ENCODE data around the gene PHC3.
"Not testable (repeated sequence)": the region's sequence is repeated elsewhere in the genome, so short reads cannot be mapped to it uniquely, and the experiment has no call there.

The PHC3 gene

GRCh38 chr3:170195759-170196158, 14.2 kb upstream of the PHC3 start:
- not testable (repeated sequence) for DNase-seq (ENCODE audit: low read depth, low spot score)

- no peak for DNase-seq (ENCODE audit: low read depth, low spot score)
These were observed 8.1 kb upstream of the PHC3 start for GRCh38 chr3:170189398-170190256.

GRCh38 chr3:170180079-170180907, 1.2 kb downstream of the PHC3 start:
- DNase-seq (ENCODE audit: low read depth, low spot score), result peak; percentile 26

GRCh38 chr3:170179432-170179831, 2.1 kb downstream of the PHC3 start:
- DNase-seq (ENCODE audit: low read depth, low spot score), result no peak

- no peak for DNase-seq (ENCODE audit: low read depth, low spot score)
These were observed 2.9 kb downstream of the PHC3 start for GRCh38 chr3:170178651-170179050.

- no peak for DNase-seq (ENCODE audit: low read depth, low spot score)
These were observed 10.0 kb downstream of the PHC3 start for GRCh38 chr3:170171563-170171962.

- DNase-seq (ENCODE audit: low read depth, low spot score), result no peak
These were observed 16.8 kb downstream of the PHC3 start for GRCh38 chr3:170164717-170165116.

- no peak for DNase-seq (ENCODE audit: low read depth, low spot score)
These were observed 17.4 kb downstream of the PHC3 start for GRCh38 chr3:170163956-170164645.

GRCh38 chr3:170162630-170163029, 18.9 kb downstream of the PHC3 start:
- DNase-seq (ENCODE audit: low read depth, low spot score), result peak; percentile 39

GRCh38 chr3:170162052-170162451, 19.5 kb downstream of the PHC3 start:
- no peak for DNase-seq (ENCODE audit: low read depth, low spot score)

GRCh38 chr3:170159933-170160332, 21.6 kb downstream of the PHC3 start:
- no peak for DNase-seq (ENCODE audit: low read depth, low spot score)

- DNase-seq (ENCODE audit: low read depth, low spot score), result no peak
These were observed 22.1 kb downstream of the PHC3 start for GRCh38 chr3:170159459-170159858.

GRCh38 chr3:170155604-170156003, 25.9 kb downstream of the PHC3 start:
- no peak for DNase-seq (ENCODE audit: low read depth, low spot score)

- no peak for DNase-seq (ENCODE audit: low read depth, low spot score)
These were observed 26.9 kb downstream of the PHC3 start for GRCh38 chr3:170154569-170155143.

- no peak for DNase-seq (ENCODE audit: low read depth, low spot score)
These were observed 27.4 kb downstream of the PHC3 start for GRCh38 chr3:170154084-170154483.

- no peak for DNase-seq (ENCODE audit: low read depth, low spot score)
These were observed 30.0 kb downstream of the PHC3 start for GRCh38 chr3:170151536-170151935.

GRCh38 chr3:170149016-170149415, 32.5 kb downstream of the PHC3 start:
- DNase-seq (ENCODE audit: low read depth, low spot score), result no peak

- DNase-seq (ENCODE audit: low read depth, low spot score), result no peak
These were observed 36.3 kb downstream of the PHC3 start for GRCh38 chr3:170145278-170145677.

- DNase-seq (ENCODE audit: low read depth, low spot score), result no peak
These were observed 37.1 kb downstream of the PHC3 start for GRCh38 chr3:170144437-170144843.

- no peak for DNase-seq (ENCODE audit: low read depth, low spot score)
These were observed 39.2 kb downstream of the PHC3 start for GRCh38 chr3:170142373-170142772.

GRCh38 chr3:170137986-170138385, 43.5 kb downstream of the PHC3 start:
- DNase-seq (ENCODE audit: low read depth, low spot score), result no peak

- DNase-seq (ENCODE audit: low read depth, low spot score), result no peak
These were observed 49.2 kb downstream of the PHC3 start for GRCh38 chr3:170132335-170132734.

Measured in astrocyte of the hippocampus (primary cell).